ENCODE measurements around the gene GGTA1. TPM values are rescaled to one million over a fixed set of nuclear protein-coding genes. Genes with fewer than 3 reads are reported as not detected.

The GGTA1 gene
- total RNA-seq, 1 experiment from 2014 or later: not detected

GRCh38 chr9:121455527-121456239, 44.0 kb downstream of the GGTA1 start:
- ChIA-PET CTCF (no interaction called here), POLR2A (ENCODE audit: unreplicated experiment) (no interaction called here)

GRCh38 chr9:121454972-121455371, 44.7 kb downstream of the GGTA1 start:
- POLR2A ChIA-PET (ENCODE audit: unreplicated experiment): no interaction called here
- CTCF ChIA-PET: no interaction called here

More at GRCh38 chr9:121455527-121456239, 44.0 kb downstream of the GGTA1 start:
- Histone ChIP-seq H3K79me2 (ENCODE audit: low read length) (no peaks in the 10 kb centered on the region), H3K27me3 (ENCODE audit: low read length) (peaks cover 23% of the 10 kb centered on the region), H3K9me3 (ENCODE audit: low read length) (no peaks in the 10 kb centered on the region), H3K36me3 (ENCODE audit: low read depth, low read length) (no peaks in the 10 kb centered on the region), H3K9ac (ENCODE audit: low read length) (no peak overlapping the region), H4K20me1 (ENCODE audit: low read length) (no peaks in the 10 kb centered on the region), H3K4me3 (ENCODE audit: low read length) (no peak overlapping the region), H2AFZ (ENCODE audit: low read length) (no peak overlapping the region), H3K9me2 (replicated peaks; ENCODE audit: low read length) (no peaks in the 10 kb centered on the region), H3F3A (ENCODE audit: low read length, unreplicated experiment) (no peaks in the 10 kb centered on the region), H3K4me2 (ENCODE audit: low read length) (no peak overlapping the region), H3K27ac (ENCODE audit: low read length) (no peak overlapping the region), H3K4me1 (ENCODE audit: insufficient read depth, low read length) (no peaks in the 10 kb centered on the region)
- TF ChIP-seq EZH2phosphoT487 (IDR thresholded peaks at IDR 0.05; ENCODE audit: borderline replicate concordance, low read length): no peak
- TF ChIP-seq EZH2 (IDR thresholded peaks at IDR 0.05; ENCODE audit: low read length, unreplicated experiment): no peak
- no peak for TF ChIP-seq CTCF (conservative IDR thresholded peaks at IDR 0.05; ENCODE audit: low read depth, low read length)
- ATAC-seq (no peak), DNase-seq (no peak)
- BruUV-seq (replicated peaks): no TSS peak
- intact Hi-C loops (cut with micrococcal nuclease): no loop called here

More at GRCh38 chr9:121454972-121455371, 44.7 kb downstream of the GGTA1 start:
- H3K9ac ChIP-seq (ENCODE audit: low read length): no peak overlapping the region
- no peak overlapping the region for H2AFZ ChIP-seq (ENCODE audit: low read length)
- H3K27me3 ChIP-seq (ENCODE audit: low read length): peaks cover 30% of the 10 kb centered on the region
- H3K79me2 ChIP-seq (ENCODE audit: low read length): no peaks in the 10 kb centered on the region
- no peaks in the 10 kb centered on the region for H3K4me1 ChIP-seq (ENCODE audit: insufficient read depth, low read length)
- ATAC-seq: no peak
- no peak overlapping the region for H3K4me2 ChIP-seq (ENCODE audit: low read length)
- H3K27ac ChIP-seq (ENCODE audit: low read length): no peak overlapping the region
- no peaks in the 10 kb centered on the region for H3K9me3 ChIP-seq (ENCODE audit: low read length)
- H3F3A ChIP-seq (ENCODE audit: low read length, unreplicated experiment): no peaks in the 10 kb centered on the region
- TF ChIP-seq EZH2 (IDR thresholded peaks at IDR 0.05; ENCODE audit: low read length, unreplicated experiment): no peak
- TF ChIP-seq CTCF (conservative IDR thresholded peaks at IDR 0.05; ENCODE audit: low read depth, low read length): no peak
- no peak for TF ChIP-seq EZH2phosphoT487 (IDR thresholded peaks at IDR 0.05; ENCODE audit: borderline replicate concordance, low read length)
- H3K9me2 ChIP-seq (replicated peaks; ENCODE audit: low read length): no peaks in the 10 kb centered on the region
- intact Hi-C loops (cut with micrococcal nuclease): no loop called here
- no TSS peak for BruUV-seq (replicated peaks)
- no peaks in the 10 kb centered on the region for H3K36me3 ChIP-seq (ENCODE audit: low read depth, low read length)
- no peaks in the 10 kb centered on the region for H4K20me1 ChIP-seq (ENCODE audit: low read length)
- H3K4me3 ChIP-seq (ENCODE audit: low read length): no peak overlapping the region
- no peak for DNase-seq

Measured in PC-3 (cell line).